Measurements from ENCODE around the gene UBE2Q2. TPM values are rescaled to one million over a fixed set of nuclear protein-coding genes. Genes with fewer than 3 reads are reported as not detected.
"Not testable (repeated sequence)": the region's sequence is repeated elsewhere in the genome, so short reads cannot be mapped to it uniquely, and the experiment has no call there.

UBE2Q2 gene
- total RNA-seq, 1 donor from 2014 or later: 17.1 TPM

DNA sequence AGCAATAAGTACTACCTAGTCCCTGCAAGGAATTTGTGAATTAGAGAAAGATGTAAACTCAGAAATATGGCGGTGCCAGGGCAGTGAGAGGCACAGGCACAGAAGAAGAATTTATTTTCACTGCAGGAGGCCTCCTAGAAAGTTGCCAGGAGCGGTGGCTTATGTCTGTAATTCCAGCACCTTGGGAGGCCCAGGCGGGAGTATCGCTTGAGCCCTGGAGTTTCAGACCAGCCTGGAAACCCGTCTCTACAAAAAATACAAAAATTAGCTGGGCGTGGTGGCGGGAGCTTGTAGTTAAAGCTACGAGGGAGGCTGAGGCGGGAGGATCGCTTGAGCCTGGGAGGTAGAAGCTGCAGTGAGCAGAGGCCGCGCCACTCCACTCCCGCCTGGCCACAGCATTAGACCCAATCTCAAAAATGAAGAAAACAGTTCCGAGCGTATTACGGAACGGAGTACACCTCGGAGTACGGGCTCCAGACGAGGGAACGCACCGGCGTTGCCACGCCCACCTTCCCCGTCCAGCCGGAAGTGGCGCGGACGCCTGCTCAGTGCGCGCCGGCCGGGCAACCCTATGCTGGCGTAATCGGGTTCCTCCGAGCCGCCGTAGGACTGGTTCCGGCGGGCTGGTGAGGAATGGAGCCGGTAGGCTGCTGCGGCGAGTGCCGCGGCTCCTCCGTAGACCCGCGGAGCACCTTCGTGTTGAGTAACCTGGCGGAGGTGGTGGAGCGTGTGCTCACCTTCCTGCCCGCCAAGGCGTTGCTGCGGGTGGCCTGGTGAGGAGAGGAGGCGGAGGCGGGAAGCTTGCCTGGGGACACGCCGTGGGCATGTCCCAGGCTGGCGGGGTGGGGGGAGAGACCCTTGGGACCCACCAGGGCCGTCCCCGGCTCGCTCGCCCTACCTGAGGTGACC lies 60.3 kb downstream of the UBE2Q2 start, which contains the start of gene FBXO22:
FBXO22 (plus strand) TSS at position 548 of the 909 bp plus-strand sequence; CDS start at position 634, 86 bp downstream.
- Mint-ChIP-seq H3K27me3 (no peaks in the 10 kb centered on the region), H3K36me3 (ENCODE audit: low read depth) (peaks cover 30% of the 10 kb centered on the region), H3K27ac (peak within 1 kb of the TSS; percentile 95), H3K9me3 (no peaks in the 10 kb centered on the region), H3K4me1 (peaks cover 40% of the 10 kb centered on the region), H3K4me3 (peak within 1 kb of the TSS; percentile 98)
- intact Hi-C loops (cut with micrococcal nuclease): loop anchor here (2.0 kb wide), 2 partner anchors 59 to 67 kb away; no protein-coding TSS in a partner anchor
- peak; percentile 98 for DNase-seq

DNA sequence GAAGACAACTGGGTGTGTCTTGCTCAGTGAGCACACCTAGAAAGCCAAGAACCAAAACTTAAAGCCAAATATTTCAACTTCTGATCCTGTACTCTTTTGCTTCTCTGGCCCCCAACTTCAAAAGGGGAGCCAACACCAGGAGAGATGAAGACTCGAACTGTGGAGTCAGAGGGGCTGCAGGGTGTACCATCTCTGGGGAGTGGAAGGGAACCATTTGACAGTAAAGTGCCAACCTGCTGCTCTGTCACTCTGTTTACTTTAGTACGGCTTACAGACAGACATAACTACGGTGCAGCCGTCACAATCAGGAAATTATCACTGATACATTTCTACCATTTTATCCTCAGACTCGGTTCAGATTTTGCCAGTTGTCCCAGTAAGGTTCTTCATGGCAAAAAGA lies 62.0 kb downstream of the UBE2Q2 start:
- peaks cover 45% of the 10 kb centered on the region for H3K36me3 Mint-ChIP-seq (ENCODE audit: low read depth)
- peak overlapping the region; percentile 58 for H3K27ac Mint-ChIP-seq
- DNase-seq: no peak
- intact Hi-C loops (cut with micrococcal nuclease): no loop called here
- peaks cover 53% of the 10 kb centered on the region for H3K4me1 Mint-ChIP-seq
- no peaks in the 10 kb centered on the region for H3K9me3 Mint-ChIP-seq
- no peaks in the 10 kb centered on the region for H3K27me3 Mint-ChIP-seq
- peak overlapping the region; percentile 98 for H3K4me3 Mint-ChIP-seq

DNA sequence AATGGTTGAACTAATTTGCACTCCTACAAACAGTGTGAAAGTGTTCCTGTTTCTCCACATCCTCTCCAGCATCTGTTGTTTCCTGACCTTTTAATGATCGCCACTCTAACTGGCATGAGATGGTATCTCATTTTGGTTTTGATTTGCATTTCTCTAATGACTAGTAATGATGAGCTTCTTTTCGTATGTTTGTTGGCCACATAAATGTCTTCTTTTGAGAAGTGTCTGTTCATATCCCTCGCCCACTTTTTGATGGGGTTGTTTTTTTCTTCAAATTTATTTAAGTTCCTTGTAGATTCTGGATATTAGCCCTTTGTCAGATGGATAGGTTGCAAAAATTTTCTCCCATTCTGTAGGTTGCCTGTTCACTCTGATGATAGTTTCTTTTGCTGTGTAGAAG lies 67.1 kb downstream of the UBE2Q2 start:
- H3K27me3 Mint-ChIP-seq; DNase-seq; H3K4me3 Mint-ChIP-seq; H3K27ac Mint-ChIP-seq; intact Hi-C loops (cut with micrococcal nuclease): not testable (repeated sequence)
- Mint-ChIP-seq H3K9me3 (peaks cover 14% of the 10 kb centered on the region), H3K36me3 (ENCODE audit: low read depth) (peaks cover 71% of the 10 kb centered on the region), H3K4me1 (peaks cover 40% of the 10 kb centered on the region)

DNA sequence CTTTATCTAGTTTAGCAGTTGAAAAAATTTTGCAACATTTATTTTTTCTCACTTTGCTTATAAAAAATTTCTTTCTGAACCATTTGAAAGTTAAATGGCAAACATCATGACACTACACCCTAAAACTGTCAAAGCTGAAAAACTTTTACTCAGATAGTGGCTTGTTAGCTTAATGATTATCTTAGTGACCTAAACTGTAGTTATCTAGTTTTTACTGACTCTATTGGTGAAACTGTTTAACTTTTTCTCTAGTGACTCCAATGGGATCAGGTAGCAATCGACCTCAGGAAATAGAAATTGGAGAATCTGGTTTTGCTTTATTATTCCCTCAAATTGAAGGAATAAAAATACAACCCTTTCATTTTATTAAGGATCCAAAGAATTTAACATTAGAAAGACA lies 73.7 kb downstream of the UBE2Q2 start:
- no peak overlapping the region for H3K27ac Mint-ChIP-seq
- no peaks in the 10 kb centered on the region for H3K27me3 Mint-ChIP-seq
- peaks cover 44% of the 10 kb centered on the region for H3K36me3 Mint-ChIP-seq (ENCODE audit: low read depth)
- intact Hi-C loops (cut with micrococcal nuclease): no loop called here
- H3K9me3 Mint-ChIP-seq: peaks cover 6% of the 10 kb centered on the region
- H3K4me3 Mint-ChIP-seq: no peak overlapping the region
- H3K4me1 Mint-ChIP-seq: peaks cover 11% of the 10 kb centered on the region
- no peak for DNase-seq

DNA sequence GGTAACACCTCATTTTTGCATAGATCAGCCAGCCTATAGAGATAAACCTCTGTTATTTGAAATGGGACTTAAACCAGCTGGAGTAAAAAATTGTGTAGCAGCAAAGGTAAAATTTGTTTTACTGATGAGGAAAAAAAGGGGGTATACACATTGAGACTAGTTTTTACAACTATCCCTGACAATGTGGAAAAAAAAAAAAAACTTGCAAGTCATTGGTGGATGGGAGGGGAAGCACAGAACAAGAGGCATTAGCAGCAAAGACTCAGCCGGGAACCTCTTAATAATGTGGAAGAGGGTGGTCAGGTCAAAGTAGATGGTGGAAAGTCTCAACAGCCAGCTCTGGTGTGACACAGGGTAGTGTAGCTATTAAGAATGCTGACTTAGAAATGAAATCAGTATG lies 74.9 kb downstream of the UBE2Q2 start:
- H3K36me3 Mint-ChIP-seq (ENCODE audit: low read depth): peaks cover 37% of the 10 kb centered on the region
- DNase-seq: no peak
- H3K4me1 Mint-ChIP-seq: peaks cover 14% of the 10 kb centered on the region
- intact Hi-C loops (cut with micrococcal nuclease): no loop called here
- no peak overlapping the region for H3K4me3 Mint-ChIP-seq
- H3K9me3 Mint-ChIP-seq: no peaks in the 10 kb centered on the region
- no peak overlapping the region for H3K27ac Mint-ChIP-seq
- no peaks in the 10 kb centered on the region for H3K27me3 Mint-ChIP-seq

DNA sequence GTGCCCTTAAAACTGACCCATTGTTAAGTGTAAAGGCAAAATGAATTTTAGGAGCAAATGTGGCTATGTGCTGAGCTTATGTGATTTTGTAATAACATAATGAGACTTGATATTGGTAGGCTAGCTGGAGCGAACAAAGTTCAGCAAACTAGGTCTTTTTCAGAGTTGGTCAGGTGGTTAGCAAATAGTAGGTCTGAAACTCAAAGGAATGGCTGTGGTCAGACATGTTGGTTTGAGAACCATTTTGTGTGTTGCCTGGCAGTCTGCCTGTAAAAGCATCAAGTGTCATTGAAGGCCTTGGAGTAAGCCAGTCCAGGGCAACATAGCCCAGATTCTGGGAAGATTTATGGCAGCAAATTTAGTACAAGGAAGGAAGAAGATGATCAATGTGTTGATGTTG lies 76.8 kb downstream of the UBE2Q2 start:
- DNase-seq: no peak
- no peak overlapping the region for H3K27ac Mint-ChIP-seq
- intact Hi-C loops (cut with micrococcal nuclease): loop anchor here (10.0 kb wide), 1 partner anchor 115 kb away; no protein-coding TSS in a partner anchor
- peaks cover 29% of the 10 kb centered on the region for H3K36me3 Mint-ChIP-seq (ENCODE audit: low read depth)
- no peaks in the 10 kb centered on the region for H3K27me3 Mint-ChIP-seq
- H3K9me3 Mint-ChIP-seq: no peaks in the 10 kb centered on the region
- H3K4me1 Mint-ChIP-seq: peaks cover 18% of the 10 kb centered on the region
- no peak overlapping the region for H3K4me3 Mint-ChIP-seq

DNA sequence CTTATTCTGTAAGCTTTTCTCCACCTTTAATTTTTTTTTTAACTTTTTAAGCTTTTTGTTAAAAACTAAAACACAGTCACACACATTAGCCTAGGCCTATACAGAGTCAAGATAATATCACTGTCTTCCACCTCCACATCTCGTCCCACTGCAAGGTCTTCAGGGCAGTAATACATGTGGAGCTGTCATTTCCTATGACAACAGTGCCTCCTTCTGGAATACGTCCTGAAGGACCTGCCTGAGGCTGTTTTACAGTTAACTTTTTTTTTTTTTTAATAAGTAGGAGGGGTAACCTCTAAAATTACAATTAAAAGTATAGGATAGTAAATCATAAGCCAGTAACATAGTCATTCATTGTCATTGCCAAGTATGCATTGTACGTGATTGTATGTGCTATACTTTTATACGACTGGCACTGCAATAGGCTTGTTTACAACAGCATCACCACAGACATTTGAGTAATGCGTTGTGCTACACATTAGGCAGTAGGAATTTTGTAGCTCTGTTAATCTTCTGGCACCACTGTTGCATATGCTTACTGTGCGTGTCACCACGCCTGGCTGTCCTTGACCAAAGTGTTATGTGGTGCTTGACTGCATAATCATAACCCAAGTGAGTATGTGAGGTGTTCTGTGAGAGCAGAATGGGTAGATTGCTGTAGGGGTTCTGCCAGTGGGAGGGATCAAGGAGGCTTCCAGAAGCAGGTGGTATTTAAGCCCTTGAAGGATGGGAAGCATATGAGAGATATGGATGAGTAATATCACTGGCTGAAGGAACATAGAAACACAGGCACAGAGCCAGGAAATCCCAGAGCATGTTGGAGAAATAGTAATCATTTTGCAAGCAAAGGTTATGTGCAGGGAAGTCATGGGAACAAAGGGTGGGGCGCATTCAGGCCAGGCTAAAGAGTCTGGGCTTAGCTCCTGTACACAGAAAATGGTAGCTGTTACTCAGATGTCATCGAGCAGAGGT lies 78.8 kb downstream of the UBE2Q2 start:
- Mint-ChIP-seq H3K4me3 (no peak overlapping the region), H3K27ac (no peak overlapping the region), H3K9me3 (no peaks in the 10 kb centered on the region), H3K4me1 (peaks cover 24% of the 10 kb centered on the region), H3K36me3 (ENCODE audit: low read depth) (peaks cover 34% of the 10 kb centered on the region), H3K27me3 (no peaks in the 10 kb centered on the region)
- intact Hi-C loops (cut with micrococcal nuclease): loop anchor here (10.0 kb wide), 1 partner anchor 117 kb away; no protein-coding TSS in a partner anchor
- DNase-seq: peak; percentile 73

DNA sequence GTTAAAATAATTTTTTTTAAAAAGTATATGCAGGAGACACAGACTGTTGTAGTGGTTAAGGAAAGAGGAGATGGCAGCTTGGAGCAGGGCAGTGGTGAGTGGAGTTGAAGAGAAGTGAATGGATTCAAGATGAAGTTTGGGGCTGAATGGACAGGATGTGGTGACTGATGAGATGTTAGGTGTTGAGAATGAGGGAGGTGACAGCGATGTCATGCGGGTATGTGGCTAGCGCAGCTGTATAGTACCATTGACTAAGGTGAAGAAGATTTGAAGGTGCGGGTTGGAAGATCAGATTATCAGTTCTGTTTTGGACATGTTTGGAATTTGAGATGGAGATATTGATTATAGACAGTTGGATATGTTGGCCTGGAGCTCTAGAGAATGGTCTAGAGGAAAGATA lies 80.5 kb downstream of the UBE2Q2 start:
- Mint-ChIP-seq H3K36me3 (ENCODE audit: low read depth) (peaks cover 26% of the 10 kb centered on the region), H3K27me3 (no peaks in the 10 kb centered on the region), H3K4me1 (peaks cover 32% of the 10 kb centered on the region), H3K4me3 (no peak overlapping the region), H3K9me3 (no peaks in the 10 kb centered on the region), H3K27ac (peak overlapping the region; percentile 3)
- no peak for DNase-seq
- intact Hi-C loops (cut with micrococcal nuclease): loop anchor here (10.0 kb wide), 1 partner anchor 119 kb away; no protein-coding TSS in a partner anchor

DNA sequence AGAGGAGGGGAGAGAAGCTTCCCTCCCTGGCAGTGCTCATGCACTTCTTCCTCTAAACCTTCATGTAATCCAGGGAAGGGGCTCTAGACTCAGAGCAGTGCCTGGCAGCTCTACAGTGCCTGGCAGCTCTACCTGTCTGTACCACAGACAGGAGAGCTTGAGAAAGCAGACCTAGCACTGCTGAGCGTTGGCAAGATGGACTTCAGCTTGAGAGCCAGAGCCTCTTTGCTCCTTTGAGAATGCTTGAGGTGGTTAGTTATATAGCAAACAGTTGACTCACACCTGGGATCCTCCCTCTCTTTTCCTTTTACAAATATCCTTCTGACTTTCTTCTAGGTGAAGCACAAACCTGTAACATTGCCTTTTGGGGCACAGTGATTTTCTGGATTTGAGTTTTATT lies 81.3 kb downstream of the UBE2Q2 start:
- H3K36me3 Mint-ChIP-seq (ENCODE audit: low read depth): peaks cover 26% of the 10 kb centered on the region
- DNase-seq: no peak
- no peaks in the 10 kb centered on the region for H3K9me3 Mint-ChIP-seq
- H3K27me3 Mint-ChIP-seq: no peaks in the 10 kb centered on the region
- intact Hi-C loops (cut with micrococcal nuclease): loop anchor here (10.0 kb wide), 1 partner anchor 120 kb away; no protein-coding TSS in a partner anchor
- H3K27ac Mint-ChIP-seq: no peak overlapping the region
- H3K4me1 Mint-ChIP-seq: peaks cover 32% of the 10 kb centered on the region
- no peak overlapping the region for H3K4me3 Mint-ChIP-seq

DNA sequence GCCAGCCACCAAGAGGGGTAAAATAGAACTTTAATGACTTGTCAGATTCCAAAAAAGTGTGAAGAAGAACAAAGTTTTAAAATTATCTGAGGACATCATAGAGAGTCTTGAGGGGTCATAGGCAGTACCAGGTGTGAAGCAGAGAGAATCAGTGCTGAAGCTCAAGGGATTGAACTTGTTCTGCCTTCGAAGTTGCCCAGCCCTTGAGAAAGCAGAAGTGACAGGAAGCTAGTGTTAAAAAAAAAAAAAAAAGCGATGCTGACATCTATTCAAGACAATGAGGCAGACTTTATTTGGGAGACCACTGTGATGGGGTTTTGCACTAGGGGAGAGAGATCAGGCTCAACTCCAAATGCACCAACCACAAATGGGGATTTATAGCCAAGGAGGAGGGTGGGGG lies 82.2 kb downstream of the UBE2Q2 start:
- Mint-ChIP-seq H3K4me1 (peaks cover 36% of the 10 kb centered on the region), H3K9me3 (no peaks in the 10 kb centered on the region), H3K4me3 (no peak overlapping the region), H3K27ac (no peak overlapping the region), H3K27me3 (no peaks in the 10 kb centered on the region), H3K36me3 (ENCODE audit: low read depth) (peaks cover 28% of the 10 kb centered on the region)
- no peak for DNase-seq
- intact Hi-C loops (cut with micrococcal nuclease): loop anchor here (10.0 kb wide), 1 partner anchor 121 kb away; no protein-coding TSS in a partner anchor

DNA sequence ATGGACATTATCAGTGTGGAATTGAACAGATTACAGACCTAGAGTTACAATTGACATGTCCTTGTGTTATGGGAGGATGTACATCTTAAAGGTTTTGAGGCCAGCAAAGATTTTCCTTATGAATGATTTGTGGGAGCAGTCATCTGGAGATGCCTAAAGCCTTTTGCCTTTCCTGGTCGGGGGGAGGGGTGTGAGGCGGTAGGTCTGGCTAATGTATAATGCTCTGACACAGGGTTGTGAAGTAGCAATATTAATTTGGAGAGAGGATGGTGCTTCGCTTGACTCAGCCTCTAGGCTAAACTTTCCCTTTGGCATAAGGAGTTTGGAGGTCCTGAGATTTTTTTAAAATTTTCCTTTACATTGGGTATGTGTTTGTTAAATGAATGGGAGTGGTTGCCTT lies 83.7 kb downstream of the UBE2Q2 start:
- H3K9me3 Mint-ChIP-seq: no peaks in the 10 kb centered on the region
- H3K4me3 Mint-ChIP-seq: no peak overlapping the region
- H3K36me3 Mint-ChIP-seq (ENCODE audit: low read depth): peaks cover 37% of the 10 kb centered on the region
- DNase-seq: no peak
- H3K27ac Mint-ChIP-seq: no peak overlapping the region
- H3K27me3 Mint-ChIP-seq: no peaks in the 10 kb centered on the region
- intact Hi-C loops (cut with micrococcal nuclease): loop anchor here (10.0 kb wide), 1 partner anchor 122 kb away; no protein-coding TSS in a partner anchor
- H3K4me1 Mint-ChIP-seq: peaks cover 40% of the 10 kb centered on the region

DNA sequence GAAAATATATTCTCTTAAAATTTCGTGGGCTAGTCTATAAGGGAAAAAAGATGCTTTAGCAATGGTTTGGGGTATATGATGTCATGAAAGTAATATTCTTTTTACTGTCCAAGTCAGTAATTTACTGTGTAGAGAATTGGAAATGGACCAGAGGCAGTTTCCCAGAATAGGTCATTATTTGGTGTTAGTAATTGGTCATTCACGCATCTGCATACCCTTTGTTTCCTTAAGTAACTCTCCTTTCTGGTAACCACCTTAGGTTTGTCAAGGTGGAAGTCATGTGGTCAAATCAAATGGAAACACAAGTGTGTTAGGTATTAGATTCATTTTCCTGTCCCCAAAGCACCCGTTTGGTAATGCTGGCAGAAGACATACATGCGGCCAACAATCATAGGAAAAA lies 84.4 kb downstream of the UBE2Q2 start:
- H3K4me1 Mint-ChIP-seq: peaks cover 35% of the 10 kb centered on the region
- no peak for DNase-seq
- no peak overlapping the region for H3K4me3 Mint-ChIP-seq
- peaks cover 35% of the 10 kb centered on the region for H3K36me3 Mint-ChIP-seq (ENCODE audit: low read depth)
- intact Hi-C loops (cut with micrococcal nuclease): loop anchor here (10.0 kb wide), 1 partner anchor 123 kb away; no protein-coding TSS in a partner anchor
- no peaks in the 10 kb centered on the region for H3K27me3 Mint-ChIP-seq
- H3K9me3 Mint-ChIP-seq: no peaks in the 10 kb centered on the region
- no peak overlapping the region for H3K27ac Mint-ChIP-seq
